SK-N-SH (cell line): Measurements from ENCODE around the gene DACT2. TPM values are rescaled to one million over a fixed set of nuclear protein-coding genes. Genes with fewer than 3 reads are reported as not detected.

ENCODE experiments used
- CTCF ChIA-PET: fragments of 300-600, 350-600 bp; formaldehyde crosslinking; extraction: SDS; loops from one replicate; lab custom pipeline; 2021; lab: Yijun Ruan, JAX
- POLR2A ChIA-PET: fragments of 350-600 bp; sonication (Branson Sonifier 250); formaldehyde crosslinking; extraction: SDS; loops from one replicate; lab custom pipeline; 2020; ENCODE audit warnings: antibody characterized with exemption, inconsistent platforms; lab: Yijun Ruan, JAX
- DNase-seq: peaks from one replicate; pipeline ENCODE4 v3.0.0; 2012
- H2AFZ ChIP-seq: fragments of 200-600 bp; sonication (generic); 2 replicates; pipeline ENCODE4 v1.8.1; 2016; ENCODE audit warnings: antibody characterized with exemption, mild to moderate bottlenecking, low read depth
- H3F3A ChIP-seq: fragments of 200-600 bp; sonication (generic); replicated peaks from 2 replicates; pipeline ENCODE3; 2016; ENCODE audit warnings: antibody characterized with exemption, mild to moderate bottlenecking; ENCODE audit not compliant: insufficient read depth
- H3K27ac ChIP-seq, 2 experiments: fragments of 200-500 bp in 1 of 2; fragments of 200-600 bp in 1 of 2; sonication (Bioruptor generic) in 1 of 2; sonication (generic), shearing (Covaris generic) in 1 of 2; 2 replicates each; pipeline versions ENCODE4 v1.5.1 to v1.6.1; 2014 to 2016; ENCODE audit warnings: low read depth in 2 of 2, inconsistent platforms in 1 of 2, low read length in 1 of 2, mild to moderate bottlenecking in 1 of 2, mixed read lengths in 1 of 2
- H3K27me3 ChIP-seq: fragments of 200-600 bp; sonication (generic), shearing (Covaris generic); 2 replicates; pipeline ENCODE4 v1.6.1; 2016; ENCODE audit warnings: mixed run types; ENCODE audit not compliant: insufficient read depth
- H3K36me3 ChIP-seq, 2 experiments: fragments of 200-500 bp in 1 of 2; fragments of 200-600 bp in 1 of 2; sonication (Bioruptor generic) in 1 of 2; sonication (generic) in 1 of 2; replicated peaks in 1 of 2; 2 replicates each; pipeline versions ENCODE3 to v1.5.1; 2014 to 2016; ENCODE audit warnings: low read length in 1 of 2, mild to moderate bottlenecking in 1 of 2; ENCODE audit not compliant: insufficient read depth in 2 of 2, control insufficient read depth in 1 of 2
- H3K4me1 ChIP-seq, 2 experiments: fragments of 200-500 bp in 1 of 2; fragments of 200-600 bp in 1 of 2; sonication (Bioruptor generic) in 1 of 2; sonication (generic), shearing (Covaris generic) in 1 of 2; 2 replicates each; pipeline versions ENCODE4 v1.5.1 to v1.6.1; 2014 to 2016; ENCODE audit warnings: low read depth in 1 of 2, low read length in 1 of 2, mixed run types in 1 of 2; ENCODE audit not compliant: insufficient read depth in 2 of 2, control insufficient read depth in 1 of 2
- H3K4me2 ChIP-seq: fragments of 200-600 bp; sonication (generic), shearing (Covaris generic); 2 replicates; pipeline ENCODE4 v1.6.1; 2017; ENCODE audit warnings: mixed run types
- H3K4me3 ChIP-seq, 2 experiments: fragments of 200-500 bp in 1 of 2; fragments of 200-600 bp in 1 of 2; sonication (Bioruptor generic) in 1 of 2; sonication (generic), shearing (Covaris generic) in 1 of 2; 2 replicates each; pipeline versions ENCODE4 v1.5.1 to v1.8.1; 2014 to 2016; ENCODE audit warnings: low read depth in 2 of 2, inconsistent platforms in 1 of 2, low read length in 1 of 2, mild to moderate bottlenecking in 1 of 2, mixed read lengths in 1 of 2, moderate library complexity in 1 of 2
- H3K79me2 ChIP-seq: fragments of 200-600 bp; sonication (generic); 2 replicates; pipeline ENCODE4 v1.8.1; 2017; ENCODE audit warnings: mild to moderate bottlenecking; ENCODE audit not compliant: insufficient read depth
- H3K9ac ChIP-seq: fragments of 200-600 bp; sonication (generic); 2 replicates; pipeline ENCODE4 v1.6.1; 2017; ENCODE audit warnings: mixed run types
- H3K9me2 ChIP-seq: fragments of 200-600 bp; sonication (generic); 2 replicates; pipeline ENCODE4 v1.6.1; 2017; ENCODE audit warnings: mixed run types
- H3K9me3 ChIP-seq: fragments of 200-600 bp; sonication (generic); 2 replicates; pipeline ENCODE4 v1.6.1; 2017; ENCODE audit warnings: mixed run types, mild to moderate bottlenecking, moderate library complexity
- H4K20me1 ChIP-seq: fragments of 200-600 bp; sonication (generic); 2 replicates; pipeline ENCODE4 v1.6.1; 2017; ENCODE audit warnings: mild to moderate bottlenecking, mixed run types; ENCODE audit not compliant: insufficient read depth
- CHD2 ChIP-seq: fragments of 150-350 bp; IDR thresholded peaks from 2 replicates; pipeline ENCODE4 v1.6.1; 2018; ENCODE audit warnings: low read length; ENCODE audit not compliant: partially characterized antibody
- CTCF ChIP-seq: fragments of 200-600 bp; sonication (generic); IDR thresholded peaks from 2 replicates; pipeline ENCODE4 v1.6.1; 2017; ENCODE audit warnings: antibody characterized with exemption, mild to moderate bottlenecking, moderate library complexity
- ELF1 ChIP-seq: IDR thresholded peaks from 2 replicates; pipeline ENCODE4 v1.4.0; 2012
- GABPA ChIP-seq: IDR thresholded peaks from 2 replicates; pipeline ENCODE4 v1.4.0; 2012; ENCODE audit warnings: low read depth, mild to moderate bottlenecking
- GATA2 ChIP-seq: sonication (generic); formaldehyde crosslinking; IDR thresholded peaks from 2 replicates; pipeline ENCODE4 v1.5.0; 2020; ENCODE audit warnings: mild to moderate bottlenecking, missing genetic modification reagents
- NFIC ChIP-seq: IDR thresholded peaks from 2 replicates; pipeline ENCODE4 v1.4.0; 2012; ENCODE audit warnings: borderline replicate concordance
- RAD21 ChIP-seq: IDR thresholded peaks from 2 replicates; pipeline ENCODE4 v1.6.1; 2012; ENCODE audit warnings: mild to moderate bottlenecking, low read length
- REST ChIP-seq: IDR thresholded peaks from 2 replicates; pipeline ENCODE4 v1.6.1; 2012; ENCODE audit warnings: mild to moderate bottlenecking, low read depth, low read length, moderate library complexity
- SIN3A ChIP-seq: IDR thresholded peaks from 2 replicates; pipeline ENCODE4 v1.6.1; 2012; ENCODE audit warnings: low read depth, mild to moderate bottlenecking, low read length, moderate library complexity, borderline replicate concordance
- SMC3 ChIP-seq: IDR thresholded peaks from 2 replicates; pipeline ENCODE4 v1.6.1; 2012; ENCODE audit warnings: low read depth, low read length, improper control_type of control experiment
- TAF1 ChIP-seq: IDR thresholded peaks from 2 replicates; pipeline ENCODE4 v1.6.1; 2012; ENCODE audit warnings: low read depth, mild to moderate bottlenecking, low read length, moderate library complexity, borderline replicate concordance
- USF1 ChIP-seq: IDR thresholded peaks from 2 replicates; pipeline ENCODE4 v1.4.0; 2012; ENCODE audit warnings: low read depth, borderline replicate concordance
- WGBS: methylation state at CpG from one replicate; pipeline ENCODE4 v1.1.6; 2017; ENCODE audit warnings: low lambda C conversion rate; 5-methylcytosine and 5-hydroxymethylcytosine counted together
- polyA plus RNA-seq, 3 experiments: library from polyadenylated mRNA; depleted of rRNA; stranded (reverse); fragments of >200 nt; gene quantifications; 2 replicates each; pipeline ENCODE4 v1.2.3, GENCODE V29; 2012
- TF ChIP-seq, protein P1 (sequence below): IDR thresholded peaks from 2 replicates; pipeline ENCODE4 v1.4.0; 2012; ENCODE audit warnings: low read depth, borderline replicate concordance
- TF ChIP-seq, protein P2 (sequence below): IDR thresholded peaks from 2 replicates; pipeline ENCODE4 v1.4.0; 2012; ENCODE audit warnings: low read depth

The DACT2 gene
- polyA plus RNA-seq, 1 of the 3 experiments (the other 2 are of a cell fraction), result not detected

DNA sequence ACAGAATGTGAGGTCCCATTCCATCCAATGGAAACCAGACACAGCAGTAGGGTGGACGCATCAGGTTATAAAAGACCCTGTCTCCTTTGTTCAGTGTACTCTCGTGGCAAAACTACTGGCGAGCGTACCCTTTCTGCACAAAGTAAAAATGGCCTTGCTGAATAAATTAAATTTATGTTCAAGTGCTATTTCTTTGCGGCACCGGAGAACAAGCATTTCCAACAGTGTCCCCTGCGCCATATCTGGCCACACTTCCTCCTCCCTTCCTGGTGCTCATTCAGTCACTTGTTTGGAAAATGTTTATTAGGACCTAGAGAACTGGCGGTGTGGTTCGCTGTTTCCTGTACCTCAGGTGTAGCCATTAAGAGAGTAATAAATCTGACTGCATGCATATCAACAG, 46.9 kb upstream of the DACT2 start (continued):
- TF ChIP-seq REST, result no peak
- TF ChIP-seq CHD2, result no peak
- TF ChIP-seq, protein P1, sequence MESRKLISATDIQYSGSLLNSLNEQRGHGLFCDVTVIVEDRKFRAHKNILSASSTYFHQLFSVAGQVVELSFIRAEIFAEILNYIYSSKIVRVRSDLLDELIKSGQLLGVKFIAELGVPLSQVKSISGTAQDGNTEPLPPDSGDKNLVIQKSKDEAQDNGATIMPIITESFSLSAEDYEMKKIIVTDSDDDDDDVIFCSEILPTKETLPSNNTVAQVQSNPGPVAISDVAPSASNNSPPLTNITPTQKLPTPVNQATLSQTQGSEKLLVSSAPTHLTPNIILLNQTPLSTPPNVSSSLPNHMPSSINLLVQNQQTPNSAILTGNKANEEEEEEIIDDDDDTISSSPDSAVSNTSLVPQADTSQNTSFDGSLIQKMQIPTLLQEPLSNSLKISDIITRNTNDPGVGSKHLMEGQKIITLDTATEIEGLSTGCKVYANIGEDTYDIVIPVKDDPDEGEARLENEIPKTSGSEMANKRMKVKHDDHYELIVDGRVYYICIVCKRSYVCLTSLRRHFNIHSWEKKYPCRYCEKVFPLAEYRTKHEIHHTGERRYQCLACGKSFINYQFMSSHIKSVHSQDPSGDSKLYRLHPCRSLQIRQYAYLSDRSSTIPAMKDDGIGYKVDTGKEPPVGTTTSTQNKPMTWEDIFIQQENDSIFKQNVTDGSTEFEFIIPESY, result no peak
- no peak for TF ChIP-seq SIN3A

DNA sequence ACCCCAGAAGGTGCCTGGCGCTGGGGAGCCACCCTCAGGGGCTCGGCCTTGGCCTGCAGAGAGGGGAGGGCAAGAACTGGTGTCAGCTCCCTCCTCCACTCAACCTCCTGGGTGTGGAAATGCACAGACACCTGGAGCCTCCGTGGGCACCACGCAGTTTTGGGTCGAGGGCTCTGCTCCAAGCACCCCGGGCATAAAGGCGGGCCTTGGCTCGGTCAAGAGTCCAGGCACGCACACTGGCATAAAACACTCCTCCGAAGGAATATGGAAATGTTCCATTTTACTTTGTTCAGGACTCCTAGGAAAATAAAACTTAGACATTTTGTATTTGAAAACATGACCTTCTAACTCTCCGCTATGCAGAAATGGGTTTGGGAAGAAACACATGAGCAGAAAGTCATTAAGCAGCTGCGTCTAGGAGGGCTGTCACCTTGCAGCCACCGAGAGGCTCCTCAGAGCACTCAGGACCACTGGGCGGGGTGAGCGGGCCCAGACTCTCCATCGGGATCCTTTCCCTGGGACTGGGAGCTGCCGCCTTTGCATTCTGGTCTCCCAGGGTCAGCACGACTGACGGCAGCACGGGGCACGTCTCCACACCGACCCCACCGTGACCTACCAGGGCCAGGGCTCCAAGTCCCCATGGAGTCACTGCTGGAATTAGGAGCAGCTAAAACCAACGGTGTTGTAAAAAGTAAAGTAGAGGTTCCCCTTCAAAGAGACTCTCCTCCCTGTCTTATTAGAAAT, 46.0 kb upstream of the DACT2 start:
- no peaks in the 10 kb centered on the region for H3K9me3 ChIP-seq
- ChIA-PET POLR2A (no interaction called here), CTCF (interaction anchor here (1.4 kb wide), 1 partner anchor 9 kb away, joined by 4 read pairs; no protein-coding TSS in a partner anchor)
- H4K20me1 ChIP-seq, result no peaks in the 10 kb centered on the region
- H3K27ac ChIP-seq, result no peak overlapping the region
- no peak overlapping the region for H3K4me2 ChIP-seq
- H3K27me3 ChIP-seq, result no peaks in the 10 kb centered on the region
- H3K36me3 ChIP-seq, result no peaks in the 10 kb centered on the region
- peaks cover 0 to 4% of the 10 kb centered on the region in 2 experiments; a peak in 1 of 4 replicates for H3K4me1 ChIP-seq
- H2AFZ ChIP-seq, result no peak overlapping the region
- H3K9ac ChIP-seq, result no peak overlapping the region
- 71% methylated on average over 15 of the region's 24 CpGs for WGBS
- no peak overlapping the region for H3K4me3 ChIP-seq
- no peaks in the 10 kb centered on the region for H3F3A ChIP-seq
- H3K79me2 ChIP-seq, result no peaks in the 10 kb centered on the region
- no peaks in the 10 kb centered on the region for H3K9me2 ChIP-seq
- no peak for DNase-seq
- TF ChIP-seq SMC3, result no peak
- TF ChIP-seq GATA2, result no peak
- no peak for TF ChIP-seq TAF1
- no peak for TF ChIP-seq SIN3A
- TF ChIP-seq CHD2, result no peak
- no peak for TF ChIP-seq NFIC
- TF ChIP-seq REST, result no peak
- TF ChIP-seq RAD21, result no peak
- no peak for TF ChIP-seq CTCF
- TF ChIP-seq ELF1, result no peak
- TF ChIP-seq, protein P2, sequence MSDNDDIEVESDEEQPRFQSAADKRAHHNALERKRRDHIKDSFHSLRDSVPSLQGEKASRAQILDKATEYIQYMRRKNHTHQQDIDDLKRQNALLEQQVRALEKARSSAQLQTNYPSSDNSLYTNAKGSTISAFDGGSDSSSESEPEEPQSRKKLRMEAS, result no peak
- no peak for TF ChIP-seq GABPA
- no peak for TF ChIP-seq USF1
